Cardiac fibroblast (primary cell): ENCODE measurements around the gene RTN4.
"Not testable (repeated sequence)": the region's sequence is repeated elsewhere in the genome, so short reads cannot be mapped to it uniquely, and the experiment has no call there.

Source experiments
- DNase-seq, 2 donors: peaks; one replicate each; pipeline versions ENCODE4 v3.0.0 to v3.0.0-alpha.2; 2010; ENCODE audit warnings: low read depth in 2 of 2
- H3K4me3 ChIP-seq, 2 donors: replicated peaks in 1 of 2; 1 replicate in 1 of 2; 2 replicates in 1 of 2; pipeline ENCODE4 v1.5.1; 2011; ENCODE audit warnings: low read depth in 2 of 2, low read length in 2 of 2, mild to moderate bottlenecking in 2 of 2, moderate library complexity in 1 of 2
- TF ChIP-seq, protein P1 (sequence below): IDR thresholded peaks from one replicate; pipeline ENCODE4 v1.5.1; 2011; ENCODE audit warnings: low read depth, mild to moderate bottlenecking, low read length, inconsistent platforms

Gene RTN4

GRCh38 chr2:54999182-54999581, 51.1 kb downstream of the RTN4 start:
- no peak overlapping the region for H3K4me3 ChIP-seq
- TF ChIP-seq, protein P1, sequence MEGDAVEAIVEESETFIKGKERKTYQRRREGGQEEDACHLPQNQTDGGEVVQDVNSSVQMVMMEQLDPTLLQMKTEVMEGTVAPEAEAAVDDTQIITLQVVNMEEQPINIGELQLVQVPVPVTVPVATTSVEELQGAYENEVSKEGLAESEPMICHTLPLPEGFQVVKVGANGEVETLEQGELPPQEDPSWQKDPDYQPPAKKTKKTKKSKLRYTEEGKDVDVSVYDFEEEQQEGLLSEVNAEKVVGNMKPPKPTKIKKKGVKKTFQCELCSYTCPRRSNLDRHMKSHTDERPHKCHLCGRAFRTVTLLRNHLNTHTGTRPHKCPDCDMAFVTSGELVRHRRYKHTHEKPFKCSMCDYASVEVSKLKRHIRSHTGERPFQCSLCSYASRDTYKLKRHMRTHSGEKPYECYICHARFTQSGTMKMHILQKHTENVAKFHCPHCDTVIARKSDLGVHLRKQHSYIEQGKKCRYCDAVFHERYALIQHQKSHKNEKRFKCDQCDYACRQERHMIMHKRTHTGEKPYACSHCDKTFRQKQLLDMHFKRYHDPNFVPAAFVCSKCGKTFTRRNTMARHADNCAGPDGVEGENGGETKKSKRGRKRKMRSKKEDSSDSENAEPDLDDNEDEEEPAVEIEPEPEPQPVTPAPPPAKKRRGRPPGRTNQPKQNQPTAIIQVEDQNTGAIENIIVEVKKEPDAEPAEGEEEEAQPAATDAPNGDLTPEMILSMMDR = no peak
- DNase-seq = peak; percentile 59 to 75

GRCh38 chr2:54997826-54998225, 52.4 kb downstream of the RTN4 start:
- DNase-seq = no peak
- TF ChIP-seq, protein P1 = peak; percentile 24
- no peak overlapping the region for H3K4me3 ChIP-seq

GRCh38 chr2:54995553-54995952, 54.7 kb downstream of the RTN4 start:
- no peak for DNase-seq
- TF ChIP-seq, protein P1 = no peak

DNA sequence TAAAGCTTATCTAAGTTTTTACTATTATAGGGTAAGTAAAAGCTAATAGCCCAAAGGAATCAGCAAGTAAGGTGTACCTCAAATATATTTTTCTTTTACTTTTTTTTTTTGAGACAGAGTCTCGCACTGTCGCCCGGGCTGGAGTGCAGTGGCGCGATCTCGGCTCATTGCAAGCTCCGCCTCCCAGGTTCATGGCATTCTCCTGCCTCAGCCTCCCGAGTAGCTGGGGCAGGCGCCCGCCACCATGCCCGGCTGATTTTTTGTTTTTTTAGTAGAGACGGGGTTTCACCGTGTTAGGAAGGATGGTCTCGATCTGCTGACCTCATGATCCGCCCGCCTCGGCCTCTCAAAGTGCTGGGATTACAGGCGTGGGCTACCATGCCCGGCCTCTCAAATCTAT, 59.6 kb downstream of the RTN4 start:
- H3K4me3 ChIP-seq, DNase-seq: not testable (repeated sequence)

More at GRCh38 chr2:54995553-54995952, 54.7 kb downstream of the RTN4 start:
- no peak overlapping the region for H3K4me3 ChIP-seq

- DNase-seq = no peak
- H3K4me3 ChIP-seq = no peak overlapping the region
- TF ChIP-seq, protein P1 = no peak
These were observed 61.6 kb downstream of the RTN4 start for GRCh38 chr2:54988612-54989011.

DNA sequence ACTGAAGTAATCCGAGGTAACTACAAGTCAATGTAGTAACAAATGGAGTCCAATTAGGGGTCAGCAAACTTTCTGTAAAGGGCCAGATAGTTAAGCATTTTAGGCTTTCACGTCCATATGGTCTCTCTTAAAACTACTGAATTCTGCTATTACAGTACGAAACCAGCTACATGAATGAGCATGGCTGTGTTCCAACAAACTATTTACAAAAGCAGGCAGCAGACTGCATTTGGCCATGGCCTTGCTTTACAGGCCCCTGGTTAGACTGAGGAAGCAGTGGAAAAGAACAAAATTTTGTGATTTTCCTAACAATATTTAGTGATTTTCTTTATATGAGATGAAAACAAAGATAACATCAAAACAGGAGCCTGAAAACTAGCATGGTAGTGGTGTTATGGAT, 64.0 kb downstream of the RTN4 start:
- DNase-seq = no peak
- H3K4me3 ChIP-seq = no peak overlapping the region
- TF ChIP-seq, protein P1 = no peak

DNA sequence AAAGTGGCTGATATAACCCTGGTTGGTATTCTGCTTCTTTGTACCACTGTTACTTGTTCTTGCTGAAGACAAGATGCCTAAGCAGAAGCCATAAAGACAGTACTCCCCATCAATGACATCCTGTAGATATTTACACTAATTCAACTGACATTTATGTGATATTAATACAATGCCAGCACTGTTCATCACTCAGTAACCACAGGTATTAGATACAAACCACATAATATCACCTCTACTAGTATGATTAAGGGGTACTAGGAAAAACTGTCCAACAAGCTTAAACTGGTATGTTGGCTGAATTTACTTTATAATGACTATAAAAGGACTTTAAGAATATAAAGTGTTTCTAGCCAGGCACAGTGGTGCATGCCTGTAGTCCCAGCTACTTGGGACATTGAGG, 65.8 kb downstream of the RTN4 start:
- DNase-seq = no peak
- TF ChIP-seq, protein P1 = no peak
- H3K4me3 ChIP-seq = no peak overlapping the region
